Large intestine (tissue), 3 donors: ENCODE data around the gene ZNF407. TPM values are rescaled to one million over a fixed set of nuclear protein-coding genes. Genes with fewer than 3 reads are reported as not detected.

ENCODE experiments used
- DNase-seq, 2 donors: peaks; one replicate each; pipeline versions ENCODE4 v3.0.0 to v3.0.0-alpha.2; 2013
- H3K27ac ChIP-seq: one replicate; pipeline ENCODE4 v1.5.1; 2013; ENCODE audit warnings: low read length
- H3K27me3 ChIP-seq: 2 replicates; pipeline ENCODE4 v1.6.1; 2013; ENCODE audit warnings: low read length; ENCODE audit not compliant: control insufficient read depth, insufficient read depth
- H3K36me3 ChIP-seq: 2 replicates; pipeline ENCODE4 v1.6.1; 2013; ENCODE audit warnings: low read length; ENCODE audit not compliant: control insufficient read depth, insufficient read depth
- H3K4me1 ChIP-seq: one replicate; pipeline ENCODE4 v1.6.1; 2013; ENCODE audit warnings: low read length; ENCODE audit not compliant: control insufficient read depth, insufficient read depth
- H3K4me3 ChIP-seq: one replicate; pipeline ENCODE4 v1.5.1; 2013; ENCODE audit warnings: low read length
- H3K9me3 ChIP-seq: one replicate; pipeline ENCODE4 v1.6.1; 2013; ENCODE audit warnings: mild to moderate bottlenecking, low read depth, low read length, moderate library complexity; ENCODE audit not compliant: control insufficient read depth
- WGBS: methylation state at CpG from one replicate; pipeline ENCODE4 v1.1.5; 2013; ENCODE audit warnings: low lambda C conversion rate; ENCODE audit not compliant: insufficient coverage; 5-methylcytosine and 5-hydroxymethylcytosine counted together
- polyA plus RNA-seq: library from polyadenylated mRNA; unstranded; fragments of 120-200 nt; gene quantifications from one replicate; pipeline ENCODE4 v1.2.1, GENCODE V29; 2013

The ZNF407 gene
- polyA plus RNA-seq, 1 donor, result 6.6 TPM

- 100% methylated on average over 2 of the region's 5 CpGs for WGBS
- peak in 1 of 2 donors; percentile 2 for DNase-seq
Observed at GRCh38 chr18:74916773-74917393, 319.2 kb downstream of the ZNF407 start.

DNA sequence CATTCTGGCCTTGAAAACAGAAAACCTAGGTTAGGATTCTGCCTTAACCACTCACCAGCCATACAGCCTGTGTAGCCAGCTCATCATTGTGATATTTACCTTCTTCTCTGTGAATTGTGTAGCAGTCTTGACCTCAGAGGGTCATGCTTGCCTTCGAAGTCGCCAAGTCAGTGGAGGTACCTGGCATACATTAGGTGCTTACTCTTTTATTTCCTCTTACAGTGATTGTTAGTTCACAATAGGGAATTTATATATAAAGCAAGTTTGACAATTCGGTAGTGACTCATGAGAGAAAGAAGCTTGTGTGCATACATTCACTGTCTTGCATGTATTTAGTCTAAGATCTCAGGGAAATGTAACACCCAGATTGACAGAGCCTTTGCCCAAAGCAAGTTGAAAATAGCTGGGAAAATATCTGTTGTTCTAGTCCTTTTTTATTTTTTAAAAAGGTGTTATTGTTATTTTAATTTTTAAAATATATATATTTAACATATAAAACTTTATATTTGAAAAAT is 320.7 kb downstream of the ZNF407 start:
- H3K9me3 ChIP-seq, result no peaks in the 10 kb centered on the region
- H3K27ac ChIP-seq, result no peak overlapping the region
- H3K4me1 ChIP-seq, result no peaks in the 10 kb centered on the region
- WGBS, result no CpG with 5 or more reads among the region's 3 CpGs
- DNase-seq, result no peak
- no peak overlapping the region for H3K4me3 ChIP-seq
- H3K36me3 ChIP-seq, result no peaks in the 10 kb centered on the region
- no peaks in the 10 kb centered on the region for H3K27me3 ChIP-seq

More at GRCh38 chr18:74916773-74917393, 319.2 kb downstream of the ZNF407 start:
- H3K27ac ChIP-seq, result no peak overlapping the region
- no peak overlapping the region for H3K4me3 ChIP-seq
- H3K27me3 ChIP-seq, result no peaks in the 10 kb centered on the region
- H3K36me3 ChIP-seq, result no peaks in the 10 kb centered on the region
- H3K4me1 ChIP-seq, result no peaks in the 10 kb centered on the region
- no peaks in the 10 kb centered on the region for H3K9me3 ChIP-seq

DNA sequence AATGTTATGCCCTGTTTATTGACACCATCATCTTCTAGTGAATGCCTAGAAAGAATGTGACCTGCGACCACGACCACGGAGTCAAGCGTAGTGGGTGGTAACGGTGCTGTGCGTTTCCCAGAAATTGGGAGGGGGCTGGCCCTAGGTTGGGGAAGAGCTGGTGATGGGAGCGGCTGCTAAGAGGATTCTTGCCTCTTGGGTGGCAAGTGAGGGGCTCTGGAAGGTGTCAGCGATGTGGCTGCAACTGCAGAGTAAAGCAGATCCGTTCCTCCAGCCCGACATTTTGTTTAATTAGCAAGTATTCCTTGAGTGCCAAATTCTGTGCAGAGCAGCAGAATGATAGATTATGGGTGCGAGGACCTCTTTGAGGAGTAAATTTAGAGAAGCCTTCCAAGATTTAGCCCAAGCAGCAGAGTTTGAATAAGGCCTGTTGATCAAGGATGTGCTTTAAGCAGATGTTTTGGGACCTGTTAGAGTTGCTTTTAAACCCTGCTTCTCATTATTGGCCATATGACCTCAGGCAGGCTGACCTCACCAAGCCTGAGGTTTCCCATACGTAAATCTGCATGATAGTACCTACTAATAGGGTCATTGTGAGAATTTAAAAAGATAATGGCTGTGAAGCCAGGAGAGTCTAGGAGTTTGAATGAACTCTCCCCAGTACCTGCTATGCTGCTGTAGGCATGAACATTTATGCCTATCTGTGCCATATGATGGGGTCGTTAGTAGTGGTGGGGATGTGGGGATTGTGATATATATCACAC is 323.6 kb downstream of the ZNF407 start:
- Histone ChIP-seq H3K36me3 (no peaks in the 10 kb centered on the region), H3K4me3 (no peak overlapping the region), H3K27ac (no peak overlapping the region), H3K27me3 (no peaks in the 10 kb centered on the region), H3K4me1 (no peaks in the 10 kb centered on the region), H3K9me3 (no peaks in the 10 kb centered on the region)
- WGBS, result no CpG with 5 or more reads among the region's 13 CpGs
- no peak for DNase-seq

- Histone ChIP-seq H3K27ac (no peak overlapping the region), H3K9me3 (no peaks in the 10 kb centered on the region), H3K4me3 (no peak overlapping the region), H3K4me1 (no peaks in the 10 kb centered on the region), H3K36me3 (no peaks in the 10 kb centered on the region), H3K27me3 (no peaks in the 10 kb centered on the region)
- no peak for DNase-seq
- WGBS, result 100% methylated on average over 2 of the region's 2 CpGs
Observed at GRCh38 chr18:74926051-74926450, 328.4 kb downstream of the ZNF407 start.

DNA sequence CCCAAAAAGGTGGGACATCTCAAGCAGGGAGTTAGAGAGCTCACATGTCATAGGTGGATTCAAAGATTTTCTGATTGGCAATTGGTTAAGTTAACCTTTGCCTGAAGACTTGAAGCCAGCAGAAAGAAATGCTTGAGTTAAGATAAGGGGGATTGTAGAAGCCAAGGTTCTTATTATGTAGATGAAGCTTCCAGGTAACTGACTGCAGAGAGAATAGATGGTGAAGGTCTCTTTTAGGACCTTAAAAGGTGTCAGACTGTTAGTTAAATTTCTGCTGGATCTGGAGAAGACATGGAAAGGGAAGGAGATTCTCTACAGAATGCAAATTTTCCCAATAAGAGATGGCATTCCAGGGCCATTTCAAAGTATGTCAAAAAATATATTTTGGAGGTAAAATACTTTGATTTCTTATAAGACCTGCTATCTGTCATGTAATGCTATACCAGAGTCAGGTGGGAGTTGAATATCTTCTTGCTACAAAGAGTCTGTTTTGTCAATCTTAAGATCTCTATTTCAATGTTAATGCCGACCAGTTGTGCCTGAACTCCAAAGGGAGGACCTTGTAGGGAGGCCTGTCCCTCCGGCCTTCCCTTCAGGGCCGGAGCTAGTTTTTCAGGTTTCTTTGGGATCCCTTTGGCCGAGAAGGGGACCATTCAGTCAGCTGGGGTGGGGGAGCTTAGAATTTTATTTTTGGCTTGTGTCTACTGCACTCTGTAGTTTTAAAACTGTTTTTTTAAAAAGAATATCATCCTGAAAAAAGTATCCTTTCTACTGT is 330.7 kb downstream of the ZNF407 start:
- no peak for DNase-seq
- Histone ChIP-seq H3K4me3 (no peak overlapping the region), H3K27ac (no peak overlapping the region), H3K9me3 (no peaks in the 10 kb centered on the region), H3K27me3 (no peaks in the 10 kb centered on the region), H3K4me1 (no peaks in the 10 kb centered on the region), H3K36me3 (no peaks in the 10 kb centered on the region)
- 100% methylated on average over 1 of the region's 4 CpGs for WGBS

- WGBS, result 100% methylated on average over 1 of the region's 11 CpGs
Observed at GRCh38 chr18:74929110-74929509, 331.4 kb downstream of the ZNF407 start.

DNA sequence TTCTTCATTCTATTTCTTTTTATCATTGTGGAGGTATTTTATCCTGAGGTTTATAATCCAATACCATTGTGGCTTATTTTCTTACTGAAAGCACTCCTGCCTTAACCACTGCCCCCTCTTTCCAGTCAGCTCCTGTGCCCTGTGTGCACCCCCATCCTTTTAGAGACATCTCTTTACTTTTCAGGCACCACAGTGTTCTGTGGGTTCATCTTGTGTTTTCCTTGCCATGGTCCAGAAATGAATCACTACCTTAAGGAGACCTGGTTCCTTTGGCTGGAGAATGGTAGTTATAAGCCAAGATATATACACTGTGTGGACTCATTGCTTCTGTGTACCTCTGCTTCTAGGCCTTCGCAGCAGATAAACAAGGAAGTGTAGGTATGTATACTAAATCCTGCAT is 332.9 kb downstream of the ZNF407 start:
- Histone ChIP-seq H3K4me3 (no peak overlapping the region), H3K27ac (no peak overlapping the region), H3K4me1 (no peaks in the 10 kb centered on the region), H3K36me3 (no peaks in the 10 kb centered on the region), H3K27me3 (no peaks in the 10 kb centered on the region), H3K9me3 (no peaks in the 10 kb centered on the region)
- WGBS, result no CpG with 5 or more reads among the region's 1 CpG
- no peak for DNase-seq

More at GRCh38 chr18:74929110-74929509, 331.4 kb downstream of the ZNF407 start:
- no peaks in the 10 kb centered on the region for H3K27me3 ChIP-seq
- no peak for DNase-seq
- H3K27ac ChIP-seq, result no peak overlapping the region
- no peaks in the 10 kb centered on the region for H3K4me1 ChIP-seq
- no peak overlapping the region for H3K4me3 ChIP-seq
- H3K9me3 ChIP-seq, result no peaks in the 10 kb centered on the region
- H3K36me3 ChIP-seq, result no peaks in the 10 kb centered on the region

- no peaks in the 10 kb centered on the region for H3K4me1 ChIP-seq
- WGBS, result 100% methylated on average over 3 of the region's 4 CpGs
- no peak for DNase-seq
- no peaks in the 10 kb centered on the region for H3K36me3 ChIP-seq
- no peak overlapping the region for H3K4me3 ChIP-seq
- no peaks in the 10 kb centered on the region for H3K27me3 ChIP-seq
- H3K9me3 ChIP-seq, result no peaks in the 10 kb centered on the region
- no peak overlapping the region for H3K27ac ChIP-seq
Observed at GRCh38 chr18:74933930-74934329, 336.3 kb downstream of the ZNF407 start.

DNA sequence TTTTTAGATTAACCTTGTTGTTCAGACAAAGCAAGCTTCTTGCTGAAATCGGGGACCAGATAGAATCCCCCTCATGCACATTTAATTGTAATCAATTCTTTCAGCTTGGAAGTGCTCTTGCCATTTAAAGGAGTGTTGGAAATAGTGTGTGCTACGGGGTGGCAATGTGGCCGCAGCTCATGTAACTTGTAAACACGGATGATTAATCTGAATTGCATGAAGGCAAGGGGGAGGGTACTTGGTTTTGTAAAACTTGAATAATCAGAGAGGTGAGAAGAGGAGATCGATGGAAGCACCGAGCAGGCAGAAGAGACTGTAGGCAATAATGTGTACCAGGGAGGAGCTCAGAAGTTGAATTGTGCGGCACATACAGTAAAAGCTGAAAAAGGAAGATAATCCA is 337.8 kb downstream of the ZNF407 start:
- WGBS, result 76% methylated on average over 2 of the region's 7 CpGs
- Histone ChIP-seq H3K36me3 (no peaks in the 10 kb centered on the region), H3K9me3 (no peaks in the 10 kb centered on the region), H3K27me3 (no peaks in the 10 kb centered on the region), H3K4me1 (no peaks in the 10 kb centered on the region), H3K27ac (no peak overlapping the region), H3K4me3 (no peak overlapping the region)
- no peak for DNase-seq

GRCh38 chr18:74936343-74936742 is 338.7 kb downstream of the ZNF407 start:
- Histone ChIP-seq H3K27ac (no peak overlapping the region), H3K36me3 (no peaks in the 10 kb centered on the region), H3K27me3 (no peaks in the 10 kb centered on the region), H3K9me3 (no peaks in the 10 kb centered on the region), H3K4me1 (no peaks in the 10 kb centered on the region), H3K4me3 (no peak overlapping the region)
- no peak for DNase-seq
- WGBS, result 100% methylated on average over 1 of the region's 6 CpGs
